ENCODE measurements around the gene HMCN2. TPM values are rescaled to one million over a fixed set of nuclear protein-coding genes. Genes with fewer than 3 reads are reported as not detected.

The HMCN2 gene
- total and polyA plus RNA-seq, 2 donors (not counting 3 experiments of a cell fraction or from before 2014, with no cell fraction given) = 0.04 to 0.24 TPM

DNA sequence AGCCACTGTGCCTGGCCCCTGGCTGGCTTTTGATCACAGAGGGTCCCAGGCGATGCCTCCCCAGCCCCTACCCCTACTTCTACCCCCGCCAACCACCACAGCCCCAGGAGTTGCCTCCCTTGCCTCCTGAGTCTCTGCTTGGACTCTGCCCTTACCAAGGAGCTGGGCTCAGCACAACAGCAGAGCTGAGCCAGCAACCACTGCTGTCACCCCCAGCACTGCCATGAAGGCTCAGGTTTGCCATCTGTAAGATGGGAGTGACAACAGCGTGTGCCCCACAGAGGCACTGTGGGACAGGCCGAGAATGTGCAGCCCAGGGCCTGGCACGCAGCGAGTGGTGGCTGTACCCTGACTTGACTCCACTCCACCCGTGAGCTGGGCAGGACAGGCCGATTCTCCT, 116.1 kb downstream of the HMCN2 start:
- ChIA-PET POLR2A (no interaction called here), CTCF (no interaction called here)
- intact Hi-C loops (cut with micrococcal nuclease) (no loop called here), dilution Hi-C loops (cut with MboI; ENCODE audit: extremely low pct_ligation_motif_present, low sequenced_read_pairs) (no loop called here)
- no peaks in the 10 kb centered on the region for H4K20me1 ChIP-seq (replicated peaks; ENCODE audit: control insufficient read depth, extremely low read depth, insufficient read depth, low read length)
- no peak overlapping the region for H3K4me2 ChIP-seq (ENCODE audit: insufficient read depth, low read length)
- no peaks in the 10 kb centered on the region for H3K27me3 ChIP-seq (ENCODE audit: control insufficient read depth in 2 of 2, insufficient read depth in 2 of 2, low read length in 2 of 2)
- H3K4me1 ChIP-seq (ENCODE audit: control insufficient read depth, extremely low read depth, insufficient read depth, low read length) = no peaks in the 10 kb centered on the region
- no peaks in the 10 kb centered on the region for H3K79me2 ChIP-seq (ENCODE audit: control insufficient read depth, insufficient read depth, low read length)
- DNase-seq (ENCODE audit: low read depth, low spot score) (no peak), FAIRE-seq (no peak)
- no peak for TF ChIP-seq POLR2A (IDR thresholded peaks at IDR 0.05; ENCODE audit: low read depth, low read length)
- TF ChIP-seq POLR2AphosphoS5 (IDR thresholded peaks at IDR 0.05; ENCODE audit: insufficient read depth, low read depth, low read length) = no peak
- TF ChIP-seq GATA2 (IDR thresholded peaks at IDR 0.05; ENCODE audit: insufficient read depth, insufficient read length, low read depth, low read length) = no peak
- TF ChIP-seq, protein P1, sequence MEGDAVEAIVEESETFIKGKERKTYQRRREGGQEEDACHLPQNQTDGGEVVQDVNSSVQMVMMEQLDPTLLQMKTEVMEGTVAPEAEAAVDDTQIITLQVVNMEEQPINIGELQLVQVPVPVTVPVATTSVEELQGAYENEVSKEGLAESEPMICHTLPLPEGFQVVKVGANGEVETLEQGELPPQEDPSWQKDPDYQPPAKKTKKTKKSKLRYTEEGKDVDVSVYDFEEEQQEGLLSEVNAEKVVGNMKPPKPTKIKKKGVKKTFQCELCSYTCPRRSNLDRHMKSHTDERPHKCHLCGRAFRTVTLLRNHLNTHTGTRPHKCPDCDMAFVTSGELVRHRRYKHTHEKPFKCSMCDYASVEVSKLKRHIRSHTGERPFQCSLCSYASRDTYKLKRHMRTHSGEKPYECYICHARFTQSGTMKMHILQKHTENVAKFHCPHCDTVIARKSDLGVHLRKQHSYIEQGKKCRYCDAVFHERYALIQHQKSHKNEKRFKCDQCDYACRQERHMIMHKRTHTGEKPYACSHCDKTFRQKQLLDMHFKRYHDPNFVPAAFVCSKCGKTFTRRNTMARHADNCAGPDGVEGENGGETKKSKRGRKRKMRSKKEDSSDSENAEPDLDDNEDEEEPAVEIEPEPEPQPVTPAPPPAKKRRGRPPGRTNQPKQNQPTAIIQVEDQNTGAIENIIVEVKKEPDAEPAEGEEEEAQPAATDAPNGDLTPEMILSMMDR (IDR thresholded peaks at IDR 0.05; ENCODE audit: extremely low read depth in 1 of 2, insufficient read depth in 1 of 2, low read depth in 1 of 2, low read length in 2 of 2) = no peak
- TF ChIP-seq JUN (IDR thresholded peaks at IDR 0.05; ENCODE audit: borderline replicate concordance, insufficient read depth, insufficient read length, low read depth) = no peak
- TF ChIP-seq, protein P2, sequence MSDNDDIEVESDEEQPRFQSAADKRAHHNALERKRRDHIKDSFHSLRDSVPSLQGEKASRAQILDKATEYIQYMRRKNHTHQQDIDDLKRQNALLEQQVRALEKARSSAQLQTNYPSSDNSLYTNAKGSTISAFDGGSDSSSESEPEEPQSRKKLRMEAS (IDR thresholded peaks at IDR 0.05; ENCODE audit: insufficient read depth, insufficient read length) = no peak
- no peak for TF ChIP-seq FOS (IDR thresholded peaks at IDR 0.05; ENCODE audit: borderline replicate concordance, insufficient read depth, low read length)
- TF ChIP-seq MYC (IDR thresholded peaks at IDR 0.05; ENCODE audit: low read depth, low read length) = no peak
- TF ChIP-seq EZH2 (IDR thresholded peaks at IDR 0.05; ENCODE audit: borderline replicate concordance, low read depth, low read length, severe bottlenecking) = no peak
- no peak overlapping the region for H3K9ac ChIP-seq (replicated peaks; ENCODE audit: extremely low read depth, insufficient read depth, low read length)
- no peak overlapping the region for H2AFZ ChIP-seq (ENCODE audit: low read depth, low read length)
- BruUV-seq (replicated peaks) = no TSS peak
- no peaks in the 10 kb centered on the region for H3K36me3 ChIP-seq (ENCODE audit: control insufficient read depth in 2 of 2, extremely low read depth in 1 of 2, insufficient read depth in 2 of 2, low read length in 2 of 2)
- H3K4me3 ChIP-seq (replicated peaks in 1 of 3; ENCODE audit: insufficient read depth in 1 of 3, low read depth in 1 of 3, low read length in 3 of 3) = no peak overlapping the region
- H3K9me3 ChIP-seq (replicated peaks; ENCODE audit: control insufficient read depth, insufficient read depth, low read length) = no peaks in the 10 kb centered on the region
- no peaks in the 10 kb centered on the region for H3K9me1 ChIP-seq (replicated peaks; ENCODE audit: control insufficient read depth, extremely low read depth, insufficient read depth, low read length)
- H3K27ac ChIP-seq (ENCODE audit: insufficient read depth, low read depth, low read length) = no peak overlapping the region
